Vagina (tissue), 2 donors: ENCODE measurements around the gene SLC37A1.

Experiments used
- POLR2A ChIP-seq, 2 donors: fragments of 450-650 bp; IDR thresholded peaks; one replicate each; pipeline ENCODE4 v1.6.1; 2017; ENCODE audit warnings: antibody characterized with exemption in 2 of 2, mild to moderate bottlenecking in 2 of 2, moderate library complexity in 2 of 2
- POLR2AphosphoS5 ChIP-seq, 2 donors: sonication (generic); formaldehyde crosslinking; IDR thresholded peaks; one replicate each; pipeline ENCODE4 v1.9.0; 2017; ENCODE audit warnings: antibody characterized with exemption in 2 of 2, mild to moderate bottlenecking in 2 of 2, low read depth in 1 of 2; ENCODE audit not compliant: insufficient read depth in 1 of 2
- TF ChIP-seq, protein P1 (sequence below), 3 experiments: fragments of 450-650 bp in 2 of 3; fragments of 200-600 bp in 1 of 3; sonication (generic) in 1 of 3; IDR thresholded peaks; one replicate each; pipeline ENCODE4 v1.5.1; 2017 to 2019; ENCODE audit warnings: antibody characterized with exemption in 3 of 3, mild to moderate bottlenecking in 2 of 3, moderate library complexity in 2 of 3

DNA sequence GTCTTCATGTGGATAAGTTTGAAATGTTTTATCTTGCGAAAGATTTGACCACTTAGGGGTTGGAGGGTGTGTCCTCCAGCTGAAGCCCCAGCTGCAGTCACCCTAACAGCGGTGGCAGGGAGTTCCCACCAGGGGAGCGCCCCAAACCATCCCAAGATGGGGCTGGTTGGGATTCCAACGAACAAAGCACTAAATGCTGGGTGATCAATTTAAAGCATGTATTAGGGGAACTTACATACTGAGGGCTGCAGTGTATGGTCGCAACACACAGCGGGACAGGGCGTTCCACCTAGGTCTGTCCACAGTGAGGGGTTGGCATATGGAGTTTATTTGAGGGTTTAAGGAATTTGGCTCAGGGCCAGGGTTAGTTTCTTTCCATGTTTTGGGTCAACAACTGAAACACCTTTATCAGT, 26.3 kb downstream of the SLC37A1 start:
- TF ChIP-seq, protein P1, sequence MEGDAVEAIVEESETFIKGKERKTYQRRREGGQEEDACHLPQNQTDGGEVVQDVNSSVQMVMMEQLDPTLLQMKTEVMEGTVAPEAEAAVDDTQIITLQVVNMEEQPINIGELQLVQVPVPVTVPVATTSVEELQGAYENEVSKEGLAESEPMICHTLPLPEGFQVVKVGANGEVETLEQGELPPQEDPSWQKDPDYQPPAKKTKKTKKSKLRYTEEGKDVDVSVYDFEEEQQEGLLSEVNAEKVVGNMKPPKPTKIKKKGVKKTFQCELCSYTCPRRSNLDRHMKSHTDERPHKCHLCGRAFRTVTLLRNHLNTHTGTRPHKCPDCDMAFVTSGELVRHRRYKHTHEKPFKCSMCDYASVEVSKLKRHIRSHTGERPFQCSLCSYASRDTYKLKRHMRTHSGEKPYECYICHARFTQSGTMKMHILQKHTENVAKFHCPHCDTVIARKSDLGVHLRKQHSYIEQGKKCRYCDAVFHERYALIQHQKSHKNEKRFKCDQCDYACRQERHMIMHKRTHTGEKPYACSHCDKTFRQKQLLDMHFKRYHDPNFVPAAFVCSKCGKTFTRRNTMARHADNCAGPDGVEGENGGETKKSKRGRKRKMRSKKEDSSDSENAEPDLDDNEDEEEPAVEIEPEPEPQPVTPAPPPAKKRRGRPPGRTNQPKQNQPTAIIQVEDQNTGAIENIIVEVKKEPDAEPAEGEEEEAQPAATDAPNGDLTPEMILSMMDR (IDR thresholded peaks at IDR 0.05), result no peak
- TF ChIP-seq POLR2A (IDR thresholded peaks at IDR 0.05) (no peak), POLR2AphosphoS5 (IDR thresholded peaks at IDR 0.05; ENCODE audit: insufficient read depth in 1 of 2, low read depth in 1 of 2) (no peak)
